Neural cell (in vitro differentiated cells): ENCODE measurements around the gene DECR2. TPM values are rescaled to one million over a fixed set of nuclear protein-coding genes. Genes with fewer than 3 reads are reported as not detected.

Experiments used
- H2AFZ ChIP-seq: fragments of 200-600, 300-800 bp; sonication (generic), shearing (Covaris generic); 2 replicates; pipeline ENCODE4 v1.6.0; 2014; ENCODE audit warnings: low read depth, mild to moderate bottlenecking, antibody characterized with exemption, low read length, moderate library complexity
- H3F3A ChIP-seq: fragments of 200-600 bp; shearing (Covaris generic); 2 replicates; pipeline ENCODE4 v1.6.1; 2016; ENCODE audit warnings: mild to moderate bottlenecking, moderate library complexity, mixed read lengths, antibody characterized with exemption, low read length; ENCODE audit not compliant: insufficient read depth, poor library complexity, severe bottlenecking
- H3K27ac ChIP-seq: fragments of 200-600, 300-800 bp; sonication (generic), shearing (Covaris generic); 2 replicates; pipeline ENCODE4 v1.5.1; 2014; ENCODE audit warnings: mild to moderate bottlenecking, low read length, moderate library complexity
- H3K27me3 ChIP-seq: fragments of 300-800, 200-600 bp; sonication (generic), shearing (Covaris generic); 2 replicates; pipeline ENCODE4 v1.6.0; 2014; ENCODE audit warnings: mild to moderate bottlenecking, low read depth, low read length, moderate library complexity; ENCODE audit not compliant: insufficient read depth
- H3K36me3 ChIP-seq: fragments of 300-800, 200-600 bp; sonication (generic), shearing (Covaris generic); 2 replicates; pipeline ENCODE4 v1.5.1; 2014; ENCODE audit warnings: mild to moderate bottlenecking, antibody characterized with exemption, low read length, moderate library complexity; ENCODE audit not compliant: insufficient read depth
- H3K4me2 ChIP-seq: fragments of 300-800, 200-600 bp; sonication (generic), shearing (Covaris generic); 2 replicates; pipeline ENCODE4 v1.6.0; 2014; ENCODE audit warnings: mild to moderate bottlenecking, low read length
- H3K4me3 ChIP-seq: fragments of 300-800, 200-600 bp; sonication (generic), shearing (Covaris generic); 2 replicates; pipeline ENCODE4 v1.5.1; 2014; ENCODE audit warnings: mild to moderate bottlenecking, low read length, moderate library complexity
- H3K79me2 ChIP-seq: fragments of 200-600 bp; shearing (Covaris generic); replicated peaks from 2 replicates; pipeline ENCODE4 v1.6.0; 2014; ENCODE audit warnings: mild to moderate bottlenecking, low read length, moderate library complexity; ENCODE audit not compliant: insufficient read depth
- H3K9ac ChIP-seq: fragments of 300-800, 200-600 bp; sonication (generic), shearing (Covaris generic); 2 replicates; pipeline ENCODE4 v1.6.1; 2016; ENCODE audit warnings: mild to moderate bottlenecking, low read length, mixed read lengths
- H3K9me2 ChIP-seq: fragments of 200-600 bp; shearing (Covaris generic); 2 replicates; pipeline ENCODE4 v1.6.1; 2016; ENCODE audit warnings: mild to moderate bottlenecking, low read length, mixed read lengths; ENCODE audit not compliant: insufficient read depth
- H3K9me3 ChIP-seq: fragments of 200-600, 300-800 bp; sonication (generic), shearing (Covaris generic); 2 replicates; pipeline ENCODE4 v1.6.1; 2016; ENCODE audit warnings: mild to moderate bottlenecking, mixed run types, low read length, moderate library complexity, mixed read lengths
- H4K20me1 ChIP-seq: fragments of 200-600 bp; shearing (Covaris generic); 2 replicates; pipeline ENCODE4 v1.6.1; 2016; ENCODE audit warnings: mild to moderate bottlenecking, mixed run types; ENCODE audit not compliant: insufficient read depth
- CTCF ChIP-seq: fragments of 450-650 bp; IDR thresholded peaks from 2 replicates; pipeline ENCODE4 v1.5.1; 2014; ENCODE audit warnings: antibody characterized with exemption, mild to moderate bottlenecking, moderate library complexity; ENCODE audit not compliant: poor library complexity, severe bottlenecking
- EP300 ChIP-seq: fragments of 450-650 bp; conservative IDR thresholded peaks from 2 replicates; pipeline ENCODE4 v1.6.1; 2014; ENCODE audit warnings: antibody characterized with exemption, mild to moderate bottlenecking, moderate library complexity; ENCODE audit not compliant: poor library complexity, severe bottlenecking
- EZH2 ChIP-seq: fragments of 200-600, 300-800 bp; shearing (Covaris generic), sonication (generic); IDR thresholded peaks from 2 replicates; pipeline ENCODE4 v1.6.1; 2014; ENCODE audit warnings: antibody characterized with exemption, low read length, borderline replicate concordance, mild to moderate bottlenecking; ENCODE audit not compliant: insufficient read depth, poor library complexity, severe bottlenecking
- MXI1 ChIP-seq: fragments of 450-650 bp; conservative IDR thresholded peaks from 2 replicates; pipeline ENCODE4 v1.6.1; 2014; ENCODE audit warnings: antibody characterized with exemption, mild to moderate bottlenecking; ENCODE audit not compliant: poor library complexity, severe bottlenecking
- POLR2AphosphoS5 ChIP-seq: IDR thresholded peaks from 2 replicates; pipeline ENCODE4 v1.6.1; 2012
- RAD21 ChIP-seq: fragments of 450-650 bp; conservative IDR thresholded peaks from 2 replicates; pipeline ENCODE4 v1.6.1; 2014; ENCODE audit warnings: antibody characterized with exemption, mild to moderate bottlenecking, moderate library complexity
- REST ChIP-seq: IDR thresholded peaks from 2 replicates; pipeline ENCODE4 v1.6.1; 2012; ENCODE audit warnings: borderline replicate concordance
- SMC3 ChIP-seq: fragments of 450-650 bp; conservative IDR thresholded peaks from 2 replicates; pipeline ENCODE4 v1.6.1; 2014; ENCODE audit warnings: antibody characterized with exemption, mild to moderate bottlenecking, moderate library complexity; ENCODE audit not compliant: poor library complexity
- TAF1 ChIP-seq: IDR thresholded peaks from 2 replicates; pipeline ENCODE4 v1.6.1; 2012; ENCODE audit warnings: low read depth
- polyA plus RNA-seq: library from polyadenylated mRNA; depleted of rRNA; stranded (reverse); fragments of >200 nt; gene quantifications from 2 replicates; pipeline ENCODE4 v1.2.3, GENCODE V29; 2014

DECR2 gene
- polyA plus RNA-seq, 1 donor from 2014 or later: 58.8 TPM

- H4K20me1 ChIP-seq: peaks cover 4% of the 10 kb centered on the region
- H3K9me3 ChIP-seq: no peaks in the 10 kb centered on the region
- no peak overlapping the region for H3K9ac ChIP-seq
- no peak overlapping the region for H3K27ac ChIP-seq
- no peaks in the 10 kb centered on the region for H3K36me3 ChIP-seq
- no peak overlapping the region for H3K4me2 ChIP-seq
- TF ChIP-seq EP300: no peak
- no peak for TF ChIP-seq EZH2
- TF ChIP-seq SMC3: no peak
- TF ChIP-seq POLR2AphosphoS5: no peak
- no peak for TF ChIP-seq RAD21
- no peak for TF ChIP-seq REST
- TF ChIP-seq MXI1: no peak
- TF ChIP-seq TAF1: no peak
- no peak for TF ChIP-seq CTCF
- no peaks in the 10 kb centered on the region for H3K9me2 ChIP-seq
- no peaks in the 10 kb centered on the region for H3F3A ChIP-seq
- H2AFZ ChIP-seq: no peak overlapping the region
- H3K27me3 ChIP-seq: no peaks in the 10 kb centered on the region
- no peak overlapping the region for H3K4me3 ChIP-seq
- H3K79me2 ChIP-seq: peaks cover 25% of the 10 kb centered on the region
Measured at GRCh38 chr16:450385-450784, 48.7 kb downstream of the DECR2 start.

GRCh38 chr16:450785-451512, 49.3 kb downstream of the DECR2 start:
- no peak for TF ChIP-seq REST
- no peak for TF ChIP-seq EZH2
- no peak for TF ChIP-seq RAD21
- no peak for TF ChIP-seq EP300
- TF ChIP-seq POLR2AphosphoS5: no peak
- TF ChIP-seq CTCF: no peak
- Histone ChIP-seq H3K27ac (no peak overlapping the region), H3K9ac (no peak overlapping the region), H4K20me1 (peaks cover 4% of the 10 kb centered on the region), H3K79me2 (peaks cover 25% of the 10 kb centered on the region), H3K4me3 (no peak overlapping the region), H3K9me3 (no peaks in the 10 kb centered on the region), H3F3A (no peaks in the 10 kb centered on the region), H2AFZ (no peak overlapping the region), H3K4me2 (no peak overlapping the region), H3K36me3 (no peaks in the 10 kb centered on the region), H3K9me2 (no peaks in the 10 kb centered on the region), H3K27me3 (no peaks in the 10 kb centered on the region)
